ENCODE measurements around the gene EGFL8. TPM values are rescaled to one million over a fixed set of nuclear protein-coding genes. Genes with fewer than 3 reads are reported as not detected.

Gene EGFL8
- total and polyA plus RNA-seq, 12 donors: 1.3 to 103 (median 9.0) TPM

DNA sequence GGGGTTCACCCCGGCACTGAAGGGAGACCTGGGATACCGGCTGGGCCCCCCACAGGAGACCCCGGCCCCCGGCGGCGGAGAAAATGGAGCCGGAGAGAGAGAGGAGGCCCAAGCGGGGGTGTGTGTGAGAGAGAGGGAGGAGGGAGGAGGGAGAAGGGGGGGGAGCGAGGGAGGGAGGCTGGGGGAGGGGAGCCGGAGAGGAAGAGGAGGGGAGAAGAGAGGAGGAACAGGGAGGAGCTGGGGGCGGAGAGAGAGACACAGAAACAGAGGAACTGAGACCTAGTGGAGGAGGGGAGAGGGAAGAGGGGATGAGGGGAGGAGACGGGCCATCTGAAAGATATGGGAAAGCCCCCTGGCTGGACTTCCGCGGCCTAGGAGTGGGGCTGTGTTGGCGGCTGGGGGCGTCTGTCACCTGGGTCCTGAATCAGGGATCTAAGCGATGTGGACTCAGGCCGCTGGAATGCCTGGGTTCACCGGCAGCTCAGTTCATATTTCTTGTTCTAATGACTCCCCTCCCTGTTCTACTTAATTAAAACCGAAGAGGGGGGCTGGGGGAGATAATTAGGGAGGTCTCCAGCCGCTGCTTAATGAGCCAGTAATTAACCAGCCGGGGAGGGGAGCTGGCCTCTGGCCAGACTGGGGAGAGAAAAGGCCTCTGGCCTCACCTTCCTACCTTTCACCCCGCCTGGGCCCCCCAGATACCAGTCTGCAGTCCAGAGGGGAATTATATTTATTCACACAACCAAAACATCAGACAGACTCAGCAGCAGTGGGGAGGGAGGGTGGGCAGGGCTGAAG lies 25.9 kb downstream of the EGFL8 start, which contains the start of gene PBX2:
TSS of gene PBX2 (minus strand) at position 149 of the 798 bp plus-strand sequence. CDS start 287 bp downstream, outside the sequence.
- peak within 1 kb of the TSS; percentile 25 to 82 (median 72) for H3K4me3 ChIP-seq
- 1 to 5% (median 2%) methylated on average over 10 to 22 of the region's 23 CpGs for WGBS, 4 donors
- H3K36me3 ChIP-seq (replicated peaks in 1 of 2): peaks cover 0 to 23% of the 10 kb centered on the region in 2 donors
- no peaks in the 10 kb centered on the region for H3K9me3 ChIP-seq (replicated peaks in 1 of 3)
- peak within 1 kb of the TSS; percentile 87 to 96 (median 89) for H3K27ac ChIP-seq
- no peaks in the 10 kb centered on the region for H3K27me3 ChIP-seq
- intact Hi-C loops (cut with DNase I): loop anchor here in 1 of 2 donors (5.0 kb wide), 1 partner anchor 78 kb away; no protein-coding TSS in a partner anchor
- TF ChIP-seq, protein P1, sequence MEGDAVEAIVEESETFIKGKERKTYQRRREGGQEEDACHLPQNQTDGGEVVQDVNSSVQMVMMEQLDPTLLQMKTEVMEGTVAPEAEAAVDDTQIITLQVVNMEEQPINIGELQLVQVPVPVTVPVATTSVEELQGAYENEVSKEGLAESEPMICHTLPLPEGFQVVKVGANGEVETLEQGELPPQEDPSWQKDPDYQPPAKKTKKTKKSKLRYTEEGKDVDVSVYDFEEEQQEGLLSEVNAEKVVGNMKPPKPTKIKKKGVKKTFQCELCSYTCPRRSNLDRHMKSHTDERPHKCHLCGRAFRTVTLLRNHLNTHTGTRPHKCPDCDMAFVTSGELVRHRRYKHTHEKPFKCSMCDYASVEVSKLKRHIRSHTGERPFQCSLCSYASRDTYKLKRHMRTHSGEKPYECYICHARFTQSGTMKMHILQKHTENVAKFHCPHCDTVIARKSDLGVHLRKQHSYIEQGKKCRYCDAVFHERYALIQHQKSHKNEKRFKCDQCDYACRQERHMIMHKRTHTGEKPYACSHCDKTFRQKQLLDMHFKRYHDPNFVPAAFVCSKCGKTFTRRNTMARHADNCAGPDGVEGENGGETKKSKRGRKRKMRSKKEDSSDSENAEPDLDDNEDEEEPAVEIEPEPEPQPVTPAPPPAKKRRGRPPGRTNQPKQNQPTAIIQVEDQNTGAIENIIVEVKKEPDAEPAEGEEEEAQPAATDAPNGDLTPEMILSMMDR (IDR thresholded peaks at IDR 0.05): no peak
- TF ChIP-seq POLR2A (IDR thresholded peaks at IDR 0.05): peak in 1 of 2 donors; percentile 78
- H3K4me1 ChIP-seq (replicated peaks in 1 of 2): peaks cover 16 to 54% of the 10 kb centered on the region in 2 donors
- DNase-seq: peak; percentile 93 to 98 (median 95)

DNA sequence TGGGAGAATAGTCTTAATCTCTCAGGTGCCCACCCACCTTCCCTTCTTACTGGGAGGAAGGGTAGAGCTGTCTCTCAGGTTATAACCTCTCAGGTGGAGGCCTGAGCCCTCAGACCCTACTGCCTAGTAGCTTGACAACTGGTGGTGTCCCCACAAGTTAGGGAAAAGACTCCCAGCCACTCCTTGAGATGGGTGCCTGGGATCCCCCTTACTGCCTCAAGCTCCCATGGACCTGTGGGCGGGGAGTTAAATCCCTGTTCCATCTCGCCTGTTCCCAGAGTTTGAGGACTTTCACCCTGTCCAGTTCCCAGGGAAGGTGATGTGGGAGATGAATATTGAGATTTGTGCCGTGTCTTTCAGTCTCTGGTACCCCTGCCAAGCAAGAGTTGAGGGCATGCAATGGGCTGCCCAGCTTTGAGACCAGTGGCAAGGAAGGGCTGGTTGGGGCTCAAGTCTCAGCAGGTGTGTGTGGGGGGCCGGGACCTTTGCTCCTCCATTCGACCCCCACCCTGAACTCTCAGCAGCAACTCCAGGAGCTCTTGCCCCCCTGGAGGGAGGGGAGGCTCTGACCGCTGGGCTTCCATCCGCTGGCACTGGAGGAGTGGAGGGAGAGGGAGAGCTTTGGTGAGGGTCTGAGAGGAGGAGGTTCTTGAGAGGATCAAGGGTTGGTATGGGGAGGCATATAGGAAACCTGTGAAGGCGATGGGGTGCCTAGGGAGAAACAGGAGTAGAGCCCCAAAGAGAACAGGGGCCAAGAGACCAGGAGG lies 26.7 kb downstream of the EGFL8 start:
- H3K9me3 ChIP-seq (replicated peaks in 1 of 3): no peaks in the 10 kb centered on the region
- no peaks in the 10 kb centered on the region for H3K27me3 ChIP-seq
- DNase-seq: peak in 2 of 7 donors; percentile 19 to 20
- peaks cover 16 to 50% of the 10 kb centered on the region in 2 donors for H3K4me1 ChIP-seq (replicated peaks in 1 of 2)
- H3K36me3 ChIP-seq (replicated peaks in 1 of 2): peaks cover 0 to 21% of the 10 kb centered on the region in 2 donors
- 77 to 85% (median 82%) methylated on average over 6 to 8 of the region's 8 CpGs for WGBS, 4 donors
- H3K4me3 ChIP-seq: peak overlapping the region in 1 of 4 donors; percentile 82
- peak overlapping the region in 4 of 5 donors; percentile 88 to 96 (median 92) for H3K27ac ChIP-seq
- intact Hi-C loops (cut with DNase I): loop anchor here in 1 of 2 donors (5.0 kb wide), 1 partner anchor 79 kb away; no protein-coding TSS in a partner anchor
- TF ChIP-seq, protein P1 (IDR thresholded peaks at IDR 0.05): no peak
- TF ChIP-seq POLR2A (IDR thresholded peaks at IDR 0.05): no peak

DNA sequence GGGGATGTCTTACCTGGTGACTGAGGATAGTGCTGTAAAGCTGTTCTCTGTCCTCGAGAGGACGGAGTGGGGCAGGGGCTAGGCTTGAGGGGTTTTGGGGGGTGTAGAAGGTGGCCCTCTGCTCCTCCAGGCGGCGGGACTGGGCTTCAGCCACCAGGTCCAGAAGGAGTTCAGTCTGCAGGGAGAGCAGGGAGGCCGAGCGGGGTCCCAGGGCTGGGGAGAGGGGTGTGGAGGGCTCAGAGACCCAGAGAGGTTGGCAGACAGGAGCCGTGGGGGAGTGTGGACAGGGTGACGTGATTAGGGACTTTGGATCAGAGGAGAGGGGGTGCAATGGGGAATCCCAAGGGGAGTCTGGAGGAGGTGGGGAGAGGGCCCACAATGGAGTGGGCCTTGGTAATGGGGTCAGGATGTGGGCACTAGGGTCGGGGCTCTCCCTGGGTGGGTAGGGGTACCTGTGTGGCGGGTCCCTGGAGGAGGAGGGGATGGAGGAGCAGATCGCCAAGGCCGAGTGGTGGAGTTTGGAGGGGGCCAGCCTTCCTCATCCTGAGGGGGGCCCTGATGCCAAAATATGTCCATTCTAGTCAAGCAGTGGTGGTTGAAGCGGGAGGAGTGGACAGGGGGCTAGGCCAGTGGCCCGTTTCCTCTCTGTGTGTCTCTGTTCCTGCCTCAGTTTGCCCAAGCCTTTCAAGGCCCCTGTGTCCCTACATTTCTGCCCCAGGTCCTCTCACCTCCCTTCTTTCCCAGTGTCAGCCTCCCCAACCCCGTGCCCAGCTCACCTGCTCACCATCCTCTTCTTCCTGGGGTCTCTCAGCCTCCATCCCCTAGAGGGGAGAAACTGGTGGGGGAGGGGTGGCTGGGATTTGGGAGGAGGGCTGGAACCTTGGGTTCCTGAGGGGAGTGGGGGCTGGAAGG lies 27.6 kb downstream of the EGFL8 start:
- peak in 2 of 7 donors; percentile 27 for DNase-seq
- 65 to 73% (median 71%) methylated on average over 13 to 15 of the region's 15 CpGs for WGBS, 4 donors
- peak overlapping the region in 1 of 4 donors; percentile 29 for H3K4me3 ChIP-seq
- H3K9me3 ChIP-seq (replicated peaks in 1 of 3): no peaks in the 10 kb centered on the region
- peaks cover 0 to 12% of the 10 kb centered on the region in 2 donors for H3K36me3 ChIP-seq (replicated peaks in 1 of 2)
- no peak for TF ChIP-seq POLR2A (IDR thresholded peaks at IDR 0.05)
- TF ChIP-seq, protein P1 (IDR thresholded peaks at IDR 0.05): no peak
- intact Hi-C loops (cut with DNase I): loop anchor here in 1 of 2 donors (5.0 kb wide), 1 partner anchor 80 kb away; no protein-coding TSS in a partner anchor
- H3K27ac ChIP-seq: peak overlapping the region in 3 of 5 donors; percentile 33 to 94 (median 79)
- peaks cover 22 to 48% of the 10 kb centered on the region in 2 donors for H3K4me1 ChIP-seq (replicated peaks in 1 of 2)
- H3K27me3 ChIP-seq: no peaks in the 10 kb centered on the region
